Stimulated activated naive CD8-positive, alpha-beta T cell treated with anti-CD3 and anti-CD28 coated beads, Interleukin-15, amount 100 ng/mL, for 72 hours (primary cell): ENCODE results near the gene IGSF3.
A peak's percentile ranks its signal among the peaks of the same experiment; 100 is the strongest.
"Not testable (repeated sequence)": the region's sequence is repeated elsewhere in the genome, so short reads cannot be mapped to it uniquely, and the experiment has no call there.

Experiments used
- ATAC-seq: fragments of 150-1000 bp; cut with Tn5 transposase; 2 replicates; pipeline ENCODE4 v1.10.0; 2021; ENCODE audit warnings: mild to moderate bottlenecking, moderate library complexity
- DNase-seq, 2 donors: peaks; one replicate each; pipeline ENCODE4 v3.0.0; 2021 to 2022
- H3K27ac Mint-ChIP-seq, 2 donors: one replicate each; pipeline ENCODE4 v1.8.0; 2022; ENCODE audit warnings: mild to moderate bottlenecking in 2 of 2, mixed read lengths in 2 of 2, moderate library complexity in 2 of 2
- H3K27me3 Mint-ChIP-seq: one replicate; pipeline ENCODE4 v1.8.0; 2022; ENCODE audit warnings: mixed read lengths
- H3K4me1 Mint-ChIP-seq: one replicate; pipeline ENCODE4 v1.8.0; 2022; ENCODE audit warnings: mild to moderate bottlenecking, mixed read lengths
- H3K4me3 Mint-ChIP-seq, 2 donors: one replicate each; pipeline ENCODE4 v1.8.0; 2022; ENCODE audit warnings: mild to moderate bottlenecking in 2 of 2, mixed read lengths in 2 of 2, moderate library complexity in 1 of 2
- H3K9me3 Mint-ChIP-seq, 2 donors: one replicate each; pipeline ENCODE4 v1.8.0; 2022; ENCODE audit warnings: mixed read lengths in 2 of 2

IGSF3 gene

GRCh38 chr1:116631996-116632925 is 35.3 kb downstream of the IGSF3 start:
- ATAC-seq, H3K4me3 Mint-ChIP-seq, H3K9me3 Mint-ChIP-seq, DNase-seq, H3K27ac Mint-ChIP-seq: not testable (repeated sequence)
- peaks cover 28% of the 10 kb centered on the region for H3K27me3 Mint-ChIP-seq
- peaks cover 13% of the 10 kb centered on the region for H3K4me1 Mint-ChIP-seq

- peaks cover 13% of the 10 kb centered on the region for H3K4me1 Mint-ChIP-seq
- not testable (repeated sequence) for DNase-seq, H3K27ac Mint-ChIP-seq, H3K4me3 Mint-ChIP-seq, ATAC-seq, H3K9me3 Mint-ChIP-seq
- peaks cover 28% of the 10 kb centered on the region for H3K27me3 Mint-ChIP-seq
These were observed 36.0 kb downstream of the IGSF3 start for GRCh38 chr1:116631554-116631953.

- not testable (repeated sequence) for DNase-seq, H3K9me3 Mint-ChIP-seq, H3K27ac Mint-ChIP-seq, ATAC-seq, H3K4me3 Mint-ChIP-seq
- H3K27me3 Mint-ChIP-seq = peaks cover 28% of the 10 kb centered on the region
- peaks cover 13% of the 10 kb centered on the region for H3K4me1 Mint-ChIP-seq
These were observed 37.5 kb downstream of the IGSF3 start for GRCh38 chr1:116630057-116630456.

- not testable (repeated sequence) for DNase-seq, H3K4me3 Mint-ChIP-seq, H3K9me3 Mint-ChIP-seq, H3K27ac Mint-ChIP-seq, ATAC-seq
- Mint-ChIP-seq H3K27me3 (peaks cover 25% of the 10 kb centered on the region), H3K4me1 (peaks cover 13% of the 10 kb centered on the region)
These were observed 38.1 kb downstream of the IGSF3 start for GRCh38 chr1:116629441-116629840.

GRCh38 chr1:116628448-116628847 is 39.1 kb downstream of the IGSF3 start:
- ATAC-seq = no peak
- no peaks in the 10 kb centered on the region for H3K9me3 Mint-ChIP-seq
- H3K4me1 Mint-ChIP-seq = peaks cover 13% of the 10 kb centered on the region
- peaks cover 21% of the 10 kb centered on the region for H3K27me3 Mint-ChIP-seq
- H3K27ac Mint-ChIP-seq = no peak overlapping the region
- DNase-seq = no peak
- H3K4me3 Mint-ChIP-seq = peak overlapping the region in 1 of 2 donors; percentile 24

GRCh38 chr1:116627357-116627756 is 40.2 kb downstream of the IGSF3 start:
- H3K9me3 Mint-ChIP-seq, H3K4me3 Mint-ChIP-seq, DNase-seq, H3K27ac Mint-ChIP-seq, ATAC-seq: not testable (repeated sequence)
- H3K4me1 Mint-ChIP-seq = peaks cover 13% of the 10 kb centered on the region
- H3K27me3 Mint-ChIP-seq = peaks cover 19% of the 10 kb centered on the region

- H3K27me3 Mint-ChIP-seq = peaks cover 19% of the 10 kb centered on the region
- not testable (repeated sequence) for ATAC-seq, H3K27ac Mint-ChIP-seq, H3K4me3 Mint-ChIP-seq, DNase-seq, H3K9me3 Mint-ChIP-seq
- H3K4me1 Mint-ChIP-seq = peaks cover 13% of the 10 kb centered on the region
These were observed 40.6 kb downstream of the IGSF3 start for GRCh38 chr1:116626915-116627314.

- not testable (repeated sequence) for ATAC-seq
- peaks cover 13% of the 10 kb centered on the region for H3K4me1 Mint-ChIP-seq
- peaks cover 14% of the 10 kb centered on the region for H3K27me3 Mint-ChIP-seq
These were observed 42.4 kb downstream of the IGSF3 start for GRCh38 chr1:116625155-116625554.

GRCh38 chr1:116624040-116624439 is 43.5 kb downstream of the IGSF3 start:
- Mint-ChIP-seq H3K27me3 (peaks cover 14% of the 10 kb centered on the region), H3K27ac (no peak overlapping the region)

More at GRCh38 chr1:116625155-116625554, 42.4 kb downstream of the IGSF3 start:
- H3K27ac Mint-ChIP-seq, H3K4me3 Mint-ChIP-seq, DNase-seq, H3K9me3 Mint-ChIP-seq: not testable (repeated sequence)

GRCh38 chr1:116622496-116622895 is 45.0 kb downstream of the IGSF3 start:
- ATAC-seq, H3K9me3 Mint-ChIP-seq, H3K4me3 Mint-ChIP-seq, H3K27ac Mint-ChIP-seq, H3K4me1 Mint-ChIP-seq, DNase-seq: not testable (repeated sequence)
- peaks cover 21% of the 10 kb centered on the region for H3K27me3 Mint-ChIP-seq

More at GRCh38 chr1:116624040-116624439, 43.5 kb downstream of the IGSF3 start:
- H3K4me1 Mint-ChIP-seq = peaks cover 11% of the 10 kb centered on the region
- DNase-seq (no peak), ATAC-seq (no peak)
- H3K4me3 Mint-ChIP-seq = no peak overlapping the region
- H3K9me3 Mint-ChIP-seq = peaks cover 0 to 7% of the 10 kb centered on the region in 2 donors

- H3K4me1 Mint-ChIP-seq, H3K9me3 Mint-ChIP-seq, DNase-seq, H3K4me3 Mint-ChIP-seq, H3K27ac Mint-ChIP-seq, ATAC-seq: not testable (repeated sequence)
- peaks cover 22% of the 10 kb centered on the region for H3K27me3 Mint-ChIP-seq
These were observed 45.8 kb downstream of the IGSF3 start for GRCh38 chr1:116621756-116622155.

GRCh38 chr1:116620392-116620791 is 47.1 kb downstream of the IGSF3 start:
- not testable (repeated sequence) for ATAC-seq, DNase-seq, H3K4me3 Mint-ChIP-seq, H3K27ac Mint-ChIP-seq, H3K9me3 Mint-ChIP-seq, H3K4me1 Mint-ChIP-seq
- H3K27me3 Mint-ChIP-seq = peaks cover 22% of the 10 kb centered on the region

- H3K9me3 Mint-ChIP-seq, ATAC-seq, DNase-seq, H3K27ac Mint-ChIP-seq, H3K4me1 Mint-ChIP-seq, H3K4me3 Mint-ChIP-seq: not testable (repeated sequence)
- peaks cover 22% of the 10 kb centered on the region for H3K27me3 Mint-ChIP-seq
These were observed 48.4 kb downstream of the IGSF3 start for GRCh38 chr1:116619106-116619505.

GRCh38 chr1:116617808-116618207 is 49.7 kb downstream of the IGSF3 start:
- H3K27me3 Mint-ChIP-seq = peaks cover 22% of the 10 kb centered on the region
- not testable (repeated sequence) for ATAC-seq, DNase-seq, H3K4me1 Mint-ChIP-seq, H3K4me3 Mint-ChIP-seq, H3K27ac Mint-ChIP-seq, H3K9me3 Mint-ChIP-seq

- not testable (repeated sequence) for H3K27ac Mint-ChIP-seq, H3K4me3 Mint-ChIP-seq, H3K9me3 Mint-ChIP-seq, ATAC-seq, DNase-seq
- Mint-ChIP-seq H3K27me3 (peaks cover 23% of the 10 kb centered on the region), H3K4me1 (peaks cover 10% of the 10 kb centered on the region)
These were observed 53.7 kb downstream of the IGSF3 start for GRCh38 chr1:116613825-116614224.

GRCh38 chr1:116609801-116610371 is 57.6 kb downstream of the IGSF3 start:
- peaks cover 26% of the 10 kb centered on the region for H3K4me1 Mint-ChIP-seq
- peaks cover 16% of the 10 kb centered on the region for H3K27me3 Mint-ChIP-seq
- H3K4me3 Mint-ChIP-seq, H3K9me3 Mint-ChIP-seq, DNase-seq: not testable (repeated sequence)
- H3K27ac Mint-ChIP-seq = peak overlapping the region in 1 of 2 donors; percentile 20
- peak; percentile 10 for ATAC-seq
